GM18870 (cell line): ENCODE data around the gene DDI1.

ENCODE experiments used
- ATAC-seq: cut with Tn5 transposase; IDR thresholded peaks from one replicate; pipeline ENCODE4 v1.9.1; 2021; ENCODE audit warnings: moderate library complexity; ENCODE audit not compliant: unreplicated experiment

DDI1 gene

GRCh38 chr11:104036588-104036987, at the start of gene DDI1:
Gene DDI1 (plus strand): TSS chr11:104036640. CDS start chr11:104036823, 183 bp downstream.
- ATAC-seq, result no peak

DNA sequence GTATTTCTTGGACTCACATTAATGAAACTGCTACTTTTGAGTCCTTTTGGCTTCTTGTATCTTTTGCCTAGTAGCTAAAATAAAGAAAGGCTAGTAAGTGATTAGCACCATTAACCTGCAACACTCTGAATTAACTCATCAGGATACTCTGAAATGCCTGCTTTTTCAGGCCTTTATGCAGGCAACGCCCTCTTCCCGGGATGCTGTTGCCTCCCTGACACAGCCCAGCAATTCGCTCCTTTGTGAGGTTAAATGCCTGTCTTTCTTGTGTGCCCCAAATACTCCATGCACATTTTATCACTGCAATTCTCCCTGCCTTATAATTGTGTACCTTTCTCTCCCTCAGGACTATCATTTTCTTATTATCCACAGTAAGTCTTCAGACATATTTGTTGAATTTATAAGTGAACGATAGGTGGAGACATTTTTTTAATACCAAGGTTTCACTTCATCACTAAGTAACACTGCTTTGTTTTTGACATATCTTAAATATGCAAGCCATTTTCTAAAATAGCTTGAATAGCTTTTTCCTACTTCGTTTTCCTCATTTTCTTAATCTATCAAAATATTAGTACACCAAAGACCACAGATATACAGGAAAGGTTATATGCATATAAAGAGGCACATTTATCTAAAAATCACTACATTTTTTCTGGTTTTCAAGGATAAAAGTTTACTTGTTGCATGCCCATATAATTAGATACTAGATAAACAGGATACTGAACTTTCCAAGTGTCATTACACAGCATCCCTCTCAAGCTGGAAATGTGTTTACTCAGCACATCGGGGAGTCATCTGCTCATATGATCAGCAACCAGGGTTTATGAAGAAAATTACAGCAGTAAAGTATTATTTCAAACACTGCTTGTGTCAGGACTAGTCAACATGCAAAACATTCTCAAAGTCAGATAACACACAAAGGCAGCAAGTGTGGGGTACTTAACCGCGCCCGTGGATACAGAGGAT, 48.5 kb upstream of the DDI1 start:
- no peak for ATAC-seq

- no peak for ATAC-seq
Observed at GRCh38 chr11:103988595-103988969, 47.9 kb upstream of the DDI1 start.

- ATAC-seq, result no peak
Observed at GRCh38 chr11:103993507-103993906, 42.9 kb upstream of the DDI1 start.

GRCh38 chr11:103994094-103994493, 42.3 kb upstream of the DDI1 start:
- ATAC-seq, result no peak

GRCh38 chr11:103994518-103994917, 41.9 kb upstream of the DDI1 start:
- ATAC-seq, result no peak

DNA sequence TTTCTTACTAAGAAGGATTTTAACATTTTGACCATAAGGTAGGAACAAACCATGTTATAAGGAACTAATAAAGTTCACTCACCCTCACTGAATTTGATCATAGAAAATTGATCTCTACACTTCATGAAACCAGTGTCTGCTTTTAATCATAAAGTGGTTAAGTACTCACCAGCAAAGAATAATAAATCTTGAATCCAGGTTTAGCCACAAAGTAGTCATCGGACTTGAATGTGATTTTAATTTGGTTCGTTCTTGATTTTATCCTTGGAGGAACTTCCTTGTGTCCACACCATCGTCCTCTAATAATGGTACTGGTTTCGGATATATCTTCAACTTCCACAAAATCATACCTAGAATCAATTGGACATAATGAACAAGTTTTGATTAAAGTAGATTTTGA, 40.5 kb upstream of the DDI1 start:
- no peak for ATAC-seq

DNA sequence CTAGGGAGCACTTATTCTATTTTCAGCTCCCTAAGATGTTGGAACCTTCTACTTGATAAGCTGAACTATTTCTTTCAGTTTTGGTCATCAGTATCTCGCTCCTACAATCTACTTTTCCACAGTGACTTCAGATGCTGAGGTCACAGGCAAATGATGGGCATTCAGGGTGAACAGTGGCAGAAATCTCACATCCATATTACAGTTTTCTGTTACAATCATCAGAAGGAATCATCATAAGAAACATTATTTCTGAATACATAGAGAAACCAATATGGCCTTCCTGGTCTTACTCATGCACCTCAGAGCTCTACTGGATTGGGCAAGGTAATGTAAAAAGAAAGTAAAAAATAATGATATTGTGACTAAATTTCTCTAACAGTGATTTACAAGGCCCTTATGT, 39.4 kb upstream of the DDI1 start:
- peak; percentile 90 for ATAC-seq

DNA sequence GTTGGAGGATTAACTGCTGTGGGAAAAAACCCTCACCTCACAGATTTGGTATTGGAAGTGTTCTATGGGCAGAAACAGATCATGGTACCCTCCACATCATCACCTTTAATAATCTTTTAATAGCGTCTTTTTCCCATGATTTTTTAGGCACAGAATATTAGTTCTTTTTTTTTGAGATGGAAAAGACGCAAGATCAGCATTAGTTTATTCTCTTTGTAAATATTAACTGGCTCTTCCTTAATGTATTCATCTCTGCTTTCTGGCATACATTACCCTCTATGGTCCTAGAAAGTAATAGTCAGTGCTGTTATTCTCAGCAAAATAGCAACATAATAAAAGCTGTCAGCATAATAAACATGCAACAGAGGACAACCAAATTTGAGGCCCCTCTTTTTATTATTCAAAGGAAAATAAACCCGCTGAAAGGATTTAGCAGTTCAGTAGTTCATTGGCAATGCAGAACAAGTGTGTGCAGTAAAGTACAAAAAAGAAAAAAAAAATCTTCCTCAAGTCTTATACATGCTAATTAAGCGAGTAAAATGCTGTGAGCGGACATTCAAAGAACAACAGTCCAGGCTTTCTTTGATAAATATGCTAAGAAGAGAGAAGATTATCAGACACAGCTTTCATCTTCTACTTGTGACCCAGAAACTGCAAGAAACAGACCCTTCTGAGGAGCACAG, 37.5 kb upstream of the DDI1 start:
- no peak for ATAC-seq

- no peak for ATAC-seq
Observed at GRCh38 chr11:104000798-104001197, 35.6 kb upstream of the DDI1 start.

- ATAC-seq, result no peak
Observed at GRCh38 chr11:104001561-104002056, 34.8 kb upstream of the DDI1 start.

DNA sequence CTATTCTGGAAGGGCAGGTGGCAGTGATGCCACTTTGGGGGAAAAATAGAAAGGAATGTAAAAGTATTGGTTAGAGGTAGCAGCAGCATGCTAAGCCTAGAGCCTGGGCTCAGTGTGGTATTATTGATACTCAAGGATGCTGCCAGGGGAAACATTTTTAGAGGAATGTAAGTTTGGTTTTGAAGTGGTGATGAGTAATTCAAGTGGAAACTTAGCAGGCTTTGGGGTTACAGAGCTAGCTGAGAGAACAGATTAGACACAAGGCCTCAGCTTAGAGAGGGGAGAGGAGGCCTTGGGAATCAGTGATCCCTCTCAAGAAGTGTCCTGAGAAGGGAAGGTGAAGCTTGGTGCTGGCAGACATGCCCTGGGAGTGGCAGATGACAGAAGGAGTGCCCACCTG, 32.9 kb upstream of the DDI1 start:
- no peak for ATAC-seq

DNA sequence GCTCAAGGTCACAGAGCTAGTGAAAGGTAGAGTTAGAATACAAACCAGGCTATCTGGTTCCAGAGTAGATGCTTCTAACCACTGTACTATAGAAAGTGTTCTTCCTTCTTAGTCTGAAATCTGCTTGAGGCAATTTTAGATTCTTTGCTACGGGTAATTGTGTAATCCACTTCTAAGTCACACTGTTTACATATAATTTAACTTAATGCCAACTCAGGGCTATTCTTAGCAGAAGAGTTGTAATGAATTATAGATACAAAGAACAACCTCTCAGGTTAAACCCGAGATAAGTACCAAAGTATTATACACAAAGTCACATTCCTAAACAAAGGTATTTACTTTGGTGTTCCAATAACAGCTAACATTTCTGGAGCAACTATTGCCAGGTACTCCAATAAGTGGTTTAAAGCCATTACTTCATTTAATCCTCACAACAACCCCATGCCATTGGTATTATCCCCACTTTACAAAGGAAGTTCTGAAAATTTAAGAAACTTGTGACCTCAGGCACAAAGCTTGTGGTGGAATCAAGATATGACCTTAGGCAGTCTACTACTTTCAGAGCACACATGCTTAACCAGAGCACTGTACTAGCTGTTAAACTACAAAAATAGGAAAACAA, 31.1 kb upstream of the DDI1 start:
- ATAC-seq, result no peak

GRCh38 chr11:104009744-104010143, 26.7 kb upstream of the DDI1 start:
- ATAC-seq, result no peak

GRCh38 chr11:104011044-104011443, 25.4 kb upstream of the DDI1 start:
- no peak for ATAC-seq

DNA sequence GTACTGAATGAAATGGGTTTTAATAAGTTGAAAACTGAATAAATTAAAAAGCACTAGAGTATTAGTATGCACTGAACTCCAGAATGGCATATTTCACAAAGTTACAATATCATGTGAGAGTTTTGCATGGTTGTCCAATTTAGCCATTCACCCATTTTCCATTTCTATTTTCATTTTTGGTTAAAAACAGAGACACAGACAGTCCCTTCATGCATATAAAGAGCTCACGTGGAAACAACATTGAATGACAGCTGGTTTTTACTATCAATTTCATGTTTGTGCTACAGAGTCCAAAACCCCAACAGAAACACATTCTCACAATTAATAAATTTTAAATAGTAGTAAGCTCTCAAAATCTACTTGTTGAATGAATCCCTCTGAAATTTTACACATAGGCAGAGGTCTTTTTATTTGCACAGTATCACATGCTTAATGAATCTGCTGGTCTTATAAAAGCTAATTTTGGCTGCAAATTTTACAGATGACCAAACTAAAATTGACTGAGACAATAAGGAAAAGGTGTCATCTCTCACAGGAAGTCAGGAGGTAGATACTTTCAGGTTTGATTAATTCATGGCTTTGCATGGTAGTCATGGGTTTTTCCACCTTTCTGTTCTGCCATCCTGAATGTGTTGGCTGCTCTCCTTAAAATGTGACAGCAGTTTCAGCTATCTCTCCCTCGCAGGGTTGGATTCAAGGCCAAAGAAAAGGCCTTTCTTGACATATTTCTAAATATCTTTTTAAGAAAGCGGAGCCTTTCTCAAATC, 20.6 kb upstream of the DDI1 start:
- peak; percentile 94 for ATAC-seq

DNA sequence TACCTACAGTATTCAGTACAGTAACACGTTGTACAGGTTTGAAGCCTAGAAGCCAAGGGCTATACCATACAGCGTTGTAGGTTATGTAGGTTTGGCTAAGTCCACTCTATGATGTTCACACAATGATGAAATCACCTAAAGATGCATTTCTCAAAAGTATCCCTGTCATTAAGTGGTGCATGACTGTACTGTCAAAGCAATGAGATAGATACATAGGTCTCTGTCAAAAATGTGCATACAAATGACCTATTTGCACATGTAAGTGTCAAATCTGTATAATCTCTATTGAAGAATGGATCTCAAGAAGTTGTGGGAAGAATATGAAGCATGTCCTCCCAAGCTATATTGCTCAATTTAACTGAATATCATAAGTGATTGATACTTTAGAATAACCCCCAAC, 11.9 kb upstream of the DDI1 start:
- ATAC-seq, result no peak

GRCh38 chr11:104028476-104029263, 7.8 kb upstream of the DDI1 start:
- ATAC-seq, result no peak

DNA sequence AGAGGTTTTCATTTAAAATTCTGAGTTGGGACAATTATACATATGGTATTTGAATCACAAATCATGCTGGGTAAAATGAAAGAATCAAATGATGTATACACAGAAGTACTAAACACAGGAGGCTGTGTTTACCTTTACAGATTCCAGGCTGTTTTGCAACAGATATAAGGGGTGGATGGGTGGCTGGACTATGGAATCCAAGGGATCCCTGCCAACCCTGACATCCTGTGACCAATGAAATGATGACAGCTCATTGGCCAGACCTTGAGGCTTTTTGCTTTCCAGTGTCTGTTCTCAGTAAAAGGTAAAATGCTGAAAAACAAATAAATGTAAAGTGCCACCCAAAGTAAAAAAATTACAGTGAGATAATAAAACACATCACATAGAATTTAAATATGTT, 3.3 kb upstream of the DDI1 start:
- no peak for ATAC-seq

DNA sequence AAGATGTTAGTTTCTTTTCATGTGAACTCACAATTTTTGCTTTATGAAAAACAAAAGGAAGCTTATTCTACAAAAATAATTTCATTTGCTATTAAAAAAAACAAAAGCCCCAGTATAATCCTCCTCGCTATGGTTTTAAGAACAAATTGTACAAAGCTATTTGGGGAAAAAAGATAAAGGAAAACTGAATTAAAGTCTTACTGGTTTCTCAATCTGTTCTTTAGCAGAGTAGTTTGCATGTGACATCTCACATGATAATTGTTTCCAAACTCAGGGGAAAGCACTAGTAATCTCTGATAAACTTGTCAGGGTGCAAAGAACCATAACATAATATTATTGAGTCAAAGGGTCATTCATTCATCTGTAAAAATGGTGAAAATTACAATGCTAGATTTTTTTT, 2.9 kb upstream of the DDI1 start:
- no peak for ATAC-seq
